GM18909 (cell line): ENCODE data around the gene DEDD.

Source experiments
- ATAC-seq: cut with Tn5 transposase; IDR thresholded peaks from one replicate; pipeline ENCODE4 v1.9.1; 2021; ENCODE audit warnings: mild to moderate bottlenecking; ENCODE audit not compliant: unreplicated experiment, poor library complexity

Gene DEDD

DNA sequence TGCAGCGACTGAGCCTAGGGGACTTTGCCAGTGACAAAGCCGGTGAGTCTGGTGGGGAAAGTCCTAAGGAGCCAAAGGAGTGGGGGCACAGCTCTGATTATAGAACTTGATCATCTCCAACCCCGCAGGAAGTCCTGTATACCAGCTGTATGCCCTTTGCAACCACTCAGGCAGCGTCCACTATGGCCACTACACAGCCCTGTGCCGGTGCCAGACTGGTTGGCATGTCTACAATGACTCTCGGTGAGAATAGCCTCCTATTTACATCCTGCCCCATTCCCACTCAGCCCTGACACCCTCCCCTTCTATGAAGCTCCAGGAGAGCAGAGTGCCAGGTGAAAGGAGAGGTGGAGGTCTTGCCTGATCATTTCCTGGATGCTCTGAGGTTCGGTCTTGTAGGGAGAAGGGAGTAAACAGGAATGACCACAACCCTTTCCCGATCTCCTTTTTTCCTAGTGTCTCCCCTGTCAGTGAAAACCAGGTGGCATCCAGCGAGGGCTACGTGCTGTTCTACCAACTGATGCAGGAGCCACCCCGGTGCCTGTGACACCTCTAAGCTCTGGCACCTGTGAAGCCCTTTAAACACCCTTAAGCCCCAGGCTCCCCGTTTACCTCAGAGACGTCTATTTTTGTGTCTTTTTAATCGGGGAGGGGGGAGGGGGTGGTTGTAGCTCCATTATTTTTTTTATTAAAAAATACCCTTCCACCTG, 32.6 kb upstream of the DEDD start:
- no peak for ATAC-seq

- ATAC-seq: no peak
Measured at GRCh38 chr1:161163793-161164192, 31.3 kb upstream of the DEDD start.

DNA sequence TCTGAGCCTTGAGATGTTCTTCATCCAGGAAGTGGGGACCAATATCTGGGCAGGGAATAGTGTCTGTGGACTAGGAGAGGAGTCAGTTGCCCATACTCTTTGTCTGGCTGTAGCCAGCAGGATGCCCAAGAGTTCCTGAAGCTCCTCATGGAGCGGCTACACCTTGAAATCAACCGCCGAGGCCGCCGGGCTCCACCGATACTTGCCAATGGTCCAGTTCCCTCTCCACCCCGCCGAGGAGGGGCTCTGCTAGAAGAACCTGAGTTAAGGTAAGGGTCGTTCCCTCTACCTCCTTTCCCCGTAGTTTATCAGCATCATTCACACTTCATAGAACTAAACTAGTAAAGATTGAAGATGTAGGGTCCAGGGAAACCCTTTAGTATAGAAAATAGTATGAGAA, 30.3 kb upstream of the DEDD start:
- ATAC-seq: no peak

- ATAC-seq: no peak
Measured at GRCh38 chr1:161162052-161162451, 29.6 kb upstream of the DEDD start.

DNA sequence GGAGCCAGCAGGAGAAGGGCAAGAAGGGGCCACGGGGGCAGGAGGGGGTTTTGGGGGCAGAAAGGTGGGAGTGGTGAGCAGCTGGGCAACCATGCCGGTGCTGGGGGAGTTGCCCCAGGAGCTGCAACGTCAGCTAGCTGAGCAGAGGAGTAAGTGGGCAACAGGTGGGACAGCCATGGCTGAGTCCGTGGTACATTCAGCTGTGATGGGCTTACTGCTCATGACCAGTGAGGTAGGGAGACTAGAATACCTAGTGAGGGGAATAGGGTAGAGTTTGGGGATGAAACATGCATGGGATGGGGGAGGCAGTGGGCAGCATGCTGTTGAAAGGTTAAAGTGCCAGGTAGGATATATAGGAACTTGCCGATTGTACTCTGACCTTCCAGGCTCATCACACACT, 29.2 kb upstream of the DEDD start:
- no peak for ATAC-seq

- no peak for ATAC-seq
Measured at GRCh38 chr1:161160671-161161145, 28.2 kb upstream of the DEDD start.

DNA sequence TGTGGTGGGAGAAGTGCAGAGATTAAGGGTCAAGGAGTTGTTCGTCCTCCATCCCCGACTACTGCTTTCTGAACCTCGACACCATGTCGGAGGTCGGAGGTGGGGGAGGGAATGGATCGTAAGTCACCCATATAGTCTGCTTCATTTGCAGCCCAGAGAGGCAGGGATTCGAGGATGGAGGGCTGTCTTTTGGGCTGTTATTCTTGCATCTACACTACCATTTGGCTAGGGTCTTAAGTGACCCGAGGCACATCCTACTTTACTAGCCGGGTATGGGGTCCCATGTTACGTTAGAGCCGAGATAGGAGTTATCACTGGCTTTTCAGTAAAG, 27.4 kb upstream of the DEDD start:
- no peak for ATAC-seq

DNA sequence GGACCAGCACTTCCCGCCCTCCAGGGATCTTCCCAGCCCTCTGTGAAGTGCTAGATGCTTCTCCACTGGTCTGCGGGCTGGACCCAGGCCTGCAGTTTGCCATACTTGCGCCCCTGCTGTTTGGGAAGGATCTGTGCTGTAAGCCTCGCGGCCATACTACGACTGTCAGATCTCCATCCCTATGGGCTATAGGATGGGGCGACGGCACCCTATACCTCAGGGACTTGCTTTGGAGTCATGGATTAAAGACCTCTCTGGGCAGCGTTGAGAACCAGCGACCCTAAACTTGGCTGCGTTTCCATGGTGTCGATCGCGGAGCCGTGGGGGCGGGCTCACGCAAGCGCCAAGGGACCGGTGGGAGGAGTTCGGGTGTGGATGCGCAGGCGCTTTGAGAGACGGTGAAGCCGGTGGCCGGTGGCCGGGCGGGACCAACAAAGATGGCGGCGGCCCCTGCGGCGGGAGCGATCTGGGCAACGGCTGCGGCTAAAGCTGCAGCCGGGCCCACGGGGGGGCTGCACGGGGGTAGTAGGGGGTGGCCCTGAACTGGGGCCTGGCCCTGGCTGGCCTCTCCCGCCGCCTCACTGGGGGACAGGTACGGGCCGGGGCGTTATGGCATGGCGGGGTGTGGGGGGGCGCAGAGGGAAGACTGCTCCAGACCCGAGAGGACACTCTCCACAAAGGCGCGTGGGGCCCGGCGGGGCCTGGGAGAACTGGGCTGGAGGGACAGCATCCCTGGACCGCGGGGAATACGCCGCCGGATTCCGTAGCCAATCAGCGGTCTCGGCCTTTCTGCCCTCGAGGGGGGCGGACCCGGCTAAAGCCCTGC, 26.8 kb upstream of the DEDD start, which contains the start of gene USP21:
USP21 (plus strand) TSS at position 414 of the 826 bp plus-strand sequence. CDS start 1,141 bp downstream, outside the sequence.
- peak; percentile 87 for ATAC-seq

- no peak for ATAC-seq
Measured at GRCh38 chr1:161158316-161159010, 26.0 kb upstream of the DEDD start.

GRCh38 chr1:161157867-161158266, 25.4 kb upstream of the DEDD start:
- no peak for ATAC-seq

DNA sequence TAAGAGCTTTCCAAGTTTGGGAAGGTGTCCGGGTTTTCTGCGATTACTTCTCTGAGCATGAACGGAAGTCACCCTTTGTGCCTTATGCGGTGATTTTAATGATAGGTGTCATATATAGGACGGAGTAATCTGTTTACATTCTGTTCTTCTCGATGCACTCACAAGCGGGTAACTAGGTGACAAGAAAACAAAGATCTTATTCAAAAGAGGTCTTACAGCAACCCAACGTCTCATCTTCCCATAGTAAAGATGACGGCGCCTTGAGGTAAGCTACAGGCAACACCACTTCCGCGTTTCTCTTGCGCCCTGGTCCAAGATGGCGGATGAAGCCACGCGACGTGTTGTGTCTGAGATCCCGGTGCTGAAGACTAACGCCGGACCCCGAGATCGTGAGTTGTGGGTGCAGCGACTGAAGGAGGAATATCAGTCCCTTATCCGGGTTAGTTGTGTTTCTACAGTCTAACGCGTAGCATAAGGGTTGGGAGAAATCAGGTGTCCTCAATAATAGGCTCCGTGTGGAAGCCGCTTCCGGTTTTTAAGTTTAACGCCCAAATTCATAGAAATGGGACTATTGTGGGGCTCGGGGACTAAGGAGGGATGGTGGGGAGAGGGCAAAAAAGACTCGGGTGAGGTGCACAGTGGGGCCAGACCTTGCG, 21.3 kb upstream of the DEDD start, which contains the start of gene UFC1:
UFC1 (plus strand) TSS at position 297 of the 656 bp plus-strand sequence; CDS start at position 317, 20 bp downstream.
- peak; percentile 94 for ATAC-seq

DNA sequence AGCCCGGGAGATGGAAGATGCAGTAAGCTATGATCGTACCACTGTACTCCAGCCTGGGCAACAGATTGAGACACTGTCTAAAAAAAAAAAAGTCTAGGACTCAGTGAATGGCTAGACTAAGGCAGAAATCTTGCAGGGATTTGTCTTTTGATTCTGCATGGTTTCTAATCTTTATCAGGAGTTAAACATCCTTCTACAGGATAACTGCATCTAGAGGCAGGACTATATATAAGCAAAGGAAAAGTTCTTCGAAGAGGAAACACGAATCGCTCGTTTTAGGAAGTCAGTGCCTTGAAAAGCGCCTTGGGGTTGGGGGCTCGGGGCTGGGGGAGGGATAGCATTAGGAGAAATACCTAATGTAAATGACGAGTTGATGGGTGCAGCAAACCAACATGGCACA, 20.7 kb upstream of the DEDD start:
- peak; percentile 8 for ATAC-seq

DNA sequence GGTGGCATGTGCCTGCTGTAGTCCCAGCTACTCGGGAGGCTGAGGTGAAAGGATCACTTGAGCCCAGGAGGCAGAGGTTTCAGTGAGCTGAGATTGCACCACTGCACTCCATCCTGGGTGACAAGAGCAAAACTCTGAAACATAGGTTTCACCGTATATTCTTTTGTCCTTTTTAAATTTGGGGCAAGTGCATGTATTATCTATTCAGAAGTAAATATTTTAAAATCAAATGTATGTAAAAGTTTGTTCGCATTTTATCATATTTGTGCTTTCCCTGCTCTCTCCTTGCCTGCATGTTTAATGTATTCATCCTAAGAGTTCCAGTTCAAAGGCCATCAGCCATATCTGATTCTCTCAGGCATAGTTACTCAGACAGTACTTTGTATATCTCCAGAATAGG, 13.4 kb upstream of the DEDD start:
- no peak for ATAC-seq

DNA sequence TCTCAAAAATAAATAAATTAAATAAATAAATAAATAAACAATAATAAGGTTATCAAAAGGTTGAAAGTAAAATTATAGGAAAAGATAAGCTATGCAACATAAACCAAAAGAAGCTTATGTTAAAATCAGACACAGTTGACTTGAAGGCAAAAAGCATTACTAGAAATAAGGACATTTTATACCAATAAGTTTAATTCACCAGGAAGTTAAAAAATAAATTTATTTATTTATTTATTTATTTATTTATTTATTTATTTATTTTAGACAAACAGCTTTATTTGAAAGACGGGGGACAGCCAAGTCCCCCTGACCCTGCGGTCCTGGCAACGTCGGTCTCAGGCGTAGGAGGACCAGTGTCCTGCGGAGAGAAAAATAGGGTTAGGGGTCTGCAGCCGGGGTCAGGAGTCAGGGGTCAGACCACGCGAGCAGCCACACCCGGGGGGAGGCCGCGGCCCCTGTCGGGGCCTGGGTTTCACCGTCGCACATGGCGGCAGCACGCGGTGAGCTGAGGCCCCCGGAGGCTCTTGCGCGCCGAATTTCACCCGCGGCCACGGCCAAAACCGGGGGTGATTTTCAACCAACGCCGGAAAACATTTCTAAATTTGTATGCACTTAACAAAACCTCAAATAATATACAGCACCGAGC, 8.4 kb upstream of the DEDD start:
- ATAC-seq: no peak

DNA sequence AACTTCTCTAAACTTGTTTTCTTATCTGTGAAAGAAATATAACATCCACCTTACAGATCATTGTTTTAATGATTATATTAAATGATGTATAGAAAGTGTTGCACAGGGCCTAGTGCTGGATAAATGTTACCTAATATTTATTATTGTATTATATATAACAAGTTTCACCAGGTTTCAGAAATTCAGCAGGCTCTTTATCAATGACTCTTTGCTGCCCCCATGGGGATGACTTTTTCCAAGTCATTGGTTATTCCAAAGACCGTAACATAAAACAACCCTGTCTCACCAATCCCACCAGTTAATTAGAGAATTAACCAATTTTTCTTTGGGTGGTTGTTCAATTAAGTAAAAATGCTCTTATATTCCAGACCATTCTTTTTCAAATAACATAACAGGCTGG, 7.3 kb upstream of the DEDD start:
- ATAC-seq: no peak

DNA sequence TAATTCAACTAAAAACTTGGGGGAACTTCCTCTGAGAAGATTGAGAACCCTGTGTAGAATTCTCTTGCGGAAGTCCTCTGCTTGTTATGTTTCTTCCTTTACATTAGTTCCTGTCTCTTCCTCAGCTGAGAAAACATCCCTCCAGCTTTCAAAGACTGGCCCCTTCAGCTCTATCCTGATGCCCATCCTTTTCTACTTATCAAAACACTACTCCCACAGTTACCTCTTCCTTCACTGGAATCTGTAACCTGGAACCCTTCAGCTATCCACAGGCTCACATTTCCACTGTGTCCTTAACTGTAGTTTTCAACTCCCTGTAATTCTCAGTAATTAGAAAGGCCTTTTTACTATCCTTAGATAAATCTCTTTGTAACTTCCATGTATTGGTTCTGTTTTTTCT, 6.0 kb upstream of the DEDD start:
- no peak for ATAC-seq

- no peak for ATAC-seq
Measured at GRCh38 chr1:161137881-161138280, 5.4 kb upstream of the DEDD start.

DNA sequence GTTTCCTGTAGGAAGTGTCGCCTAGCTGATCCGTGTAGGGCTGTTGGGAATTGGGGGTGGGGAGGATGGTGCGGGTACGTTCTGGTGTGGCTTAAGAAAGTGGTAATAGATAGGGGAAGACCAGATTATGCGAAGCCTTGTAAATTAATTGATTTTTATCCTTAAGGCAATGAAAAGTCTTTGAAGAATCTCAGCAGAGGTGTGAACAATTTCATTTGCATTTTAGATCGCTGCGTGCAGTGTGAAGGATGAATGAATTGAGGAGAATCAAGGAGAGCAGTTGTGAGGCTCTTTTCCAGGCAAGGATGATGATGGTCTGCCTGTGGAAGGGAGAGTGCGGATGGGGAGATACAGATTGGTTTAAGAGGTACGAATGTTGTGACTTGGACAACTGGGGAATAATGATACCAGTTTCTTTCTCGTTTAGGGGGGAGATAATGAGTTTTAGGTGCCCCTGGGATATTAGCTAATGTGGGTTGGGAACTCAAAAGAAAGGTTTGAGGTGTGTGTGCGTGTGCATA, 813 bp upstream of the DEDD start:
- ATAC-seq: peak; percentile 7

DNA sequence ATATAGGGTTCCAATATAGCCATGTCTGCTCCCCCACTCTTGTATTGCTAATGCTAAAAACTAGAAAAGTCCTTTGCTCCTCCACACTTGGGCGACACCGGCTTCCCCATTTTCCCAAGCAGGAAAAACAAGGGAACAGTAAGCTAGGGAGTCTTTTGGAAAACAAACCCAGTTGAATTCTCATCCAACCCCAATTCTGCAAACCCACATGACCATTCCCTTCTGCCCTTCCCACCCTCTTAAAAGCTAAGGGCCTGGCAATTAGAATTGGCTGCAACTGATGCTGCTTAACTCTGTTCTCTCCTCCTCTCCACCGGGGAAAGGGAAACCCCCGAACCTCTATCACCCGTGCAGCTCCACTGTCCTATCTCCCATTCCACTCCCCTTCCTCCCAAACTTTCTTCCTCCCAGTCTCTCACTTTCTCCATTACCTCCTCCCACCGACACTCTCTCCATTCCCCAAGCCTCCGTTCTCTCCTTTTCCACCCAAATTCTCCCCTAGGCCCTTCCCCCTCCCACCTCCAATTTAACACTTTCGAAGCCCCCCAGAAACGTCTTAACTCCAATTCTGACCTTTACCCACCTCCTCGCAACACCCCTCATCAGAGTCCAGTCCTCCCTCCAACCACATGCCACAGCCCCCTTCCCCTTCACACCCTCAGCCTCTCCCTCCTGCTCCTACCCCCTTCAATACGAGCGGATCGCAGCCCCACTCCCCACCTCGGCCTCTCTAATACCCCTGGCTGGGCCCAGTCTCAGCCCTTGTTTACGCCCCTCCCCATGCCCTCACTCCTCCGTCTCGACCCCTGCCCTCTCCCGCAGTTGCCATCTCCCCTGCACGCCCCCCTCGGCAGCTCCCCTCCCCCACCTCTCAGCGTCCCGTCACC, 701 bp downstream of the DEDD start:
- peak; percentile 8 for ATAC-seq
